GM19324 (cell line): ENCODE data around the gene MRPS18A.
"Not testable (repeated sequence)": the region's sequence is repeated elsewhere in the genome, so short reads cannot be mapped to it uniquely, and the experiment has no call there.

Source experiments
- ATAC-seq: cut with Tn5 transposase; IDR thresholded peaks from one replicate; pipeline ENCODE4 v1.9.1; 2021; ENCODE audit warnings: mild to moderate bottlenecking, moderate library complexity; ENCODE audit not compliant: unreplicated experiment, low FRiP score

MRPS18A gene

DNA sequence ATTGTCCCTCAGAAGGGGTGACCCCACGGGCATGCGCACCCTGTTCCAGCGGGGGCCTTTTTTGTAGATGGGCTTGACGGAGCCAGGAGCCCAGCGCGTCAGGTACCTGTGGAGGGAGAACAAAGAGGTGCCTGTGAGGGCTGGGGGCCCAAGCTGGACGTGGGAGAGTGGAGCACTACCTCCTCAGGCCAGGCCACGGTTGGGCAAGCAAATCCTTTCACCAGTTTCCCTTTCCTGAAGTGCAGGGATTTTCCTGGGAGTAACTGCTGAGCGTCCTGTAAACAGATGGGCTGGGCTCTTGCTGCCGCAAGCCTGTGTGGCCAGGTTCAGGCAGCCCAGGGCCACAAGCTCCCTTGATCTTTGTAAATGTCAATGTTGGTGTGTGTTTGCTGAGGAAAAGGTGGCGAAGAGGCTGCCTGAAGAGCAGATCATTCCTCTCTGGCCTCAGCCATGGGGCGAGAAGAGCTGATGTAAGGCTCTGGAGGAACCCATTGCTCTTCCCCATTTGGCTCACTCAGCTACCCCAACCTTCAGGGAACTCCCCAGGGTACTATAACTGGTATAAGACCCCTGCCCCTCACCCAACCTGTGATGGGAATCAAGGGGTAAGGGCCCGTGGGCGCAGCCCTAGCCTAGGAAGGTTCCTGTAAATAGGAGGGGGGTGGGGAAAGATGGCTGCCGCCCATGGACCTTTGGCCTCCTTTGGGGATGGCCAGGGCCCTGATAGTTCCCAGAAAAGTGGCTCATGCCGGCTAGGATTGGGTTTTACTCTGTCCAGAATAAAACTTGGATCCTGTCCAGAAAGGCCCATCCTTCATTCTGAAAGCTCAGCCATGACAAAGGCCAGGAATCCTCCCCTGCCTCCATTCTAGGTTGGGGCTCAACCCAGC is 15.5 kb downstream of the MRPS18A start:
- no peak for ATAC-seq

DNA sequence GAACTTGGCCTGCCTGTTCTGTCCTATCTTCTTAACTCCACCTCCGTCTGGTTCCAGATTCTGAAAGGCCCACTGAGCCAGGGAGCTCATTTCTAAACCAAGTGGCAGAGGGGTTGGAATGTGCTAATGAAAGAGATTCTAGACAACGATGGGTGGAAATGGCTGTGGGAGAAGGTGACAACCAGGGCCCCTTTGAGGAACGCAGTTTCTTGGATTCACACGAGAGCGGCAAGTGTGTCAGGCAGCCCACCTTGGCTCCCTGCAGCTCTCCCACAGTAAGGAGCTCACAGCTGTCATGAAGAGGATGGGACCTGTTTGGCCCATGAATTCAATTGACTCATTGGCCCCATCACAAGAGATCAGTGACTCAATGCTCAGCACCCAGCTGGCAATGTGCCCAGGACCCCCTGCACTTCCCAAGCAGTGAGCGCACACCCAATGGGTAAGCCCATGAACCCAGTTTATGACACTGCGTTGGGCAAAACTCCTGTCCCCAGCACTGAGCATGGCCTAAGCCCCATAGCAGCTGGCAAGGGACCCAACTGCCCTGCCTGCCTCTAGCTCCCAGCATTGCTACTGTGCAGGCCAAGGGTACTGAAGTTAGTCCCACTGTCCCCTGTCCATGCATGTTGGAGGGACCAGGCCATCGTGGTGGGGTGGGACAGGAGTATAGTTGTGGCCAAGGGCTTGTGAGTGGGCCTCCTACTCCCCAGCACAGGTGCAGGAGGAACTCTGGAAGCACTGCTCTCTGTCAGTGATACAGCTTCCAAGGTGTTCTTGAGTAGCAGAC is 16.4 kb downstream of the MRPS18A start:
- ATAC-seq = no peak

DNA sequence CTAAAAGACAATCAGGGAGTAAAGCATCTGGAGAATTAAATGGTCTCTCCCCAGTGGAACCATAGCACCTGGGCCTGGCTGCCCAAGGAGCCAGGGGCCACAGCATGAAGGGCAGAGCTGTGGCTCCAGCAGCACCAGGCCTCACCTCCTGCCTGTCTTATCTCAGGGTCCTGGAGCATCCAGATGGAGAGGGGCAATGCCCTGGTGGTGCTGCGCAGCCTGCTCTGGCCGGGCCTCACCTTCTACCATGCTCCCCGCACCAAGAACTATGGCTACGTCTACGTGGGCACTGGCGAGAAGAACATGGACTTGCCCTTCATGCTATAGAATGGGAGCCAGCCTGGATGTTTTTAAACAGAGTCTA is 17.0 kb downstream of the MRPS18A start:
- ATAC-seq = no peak

DNA sequence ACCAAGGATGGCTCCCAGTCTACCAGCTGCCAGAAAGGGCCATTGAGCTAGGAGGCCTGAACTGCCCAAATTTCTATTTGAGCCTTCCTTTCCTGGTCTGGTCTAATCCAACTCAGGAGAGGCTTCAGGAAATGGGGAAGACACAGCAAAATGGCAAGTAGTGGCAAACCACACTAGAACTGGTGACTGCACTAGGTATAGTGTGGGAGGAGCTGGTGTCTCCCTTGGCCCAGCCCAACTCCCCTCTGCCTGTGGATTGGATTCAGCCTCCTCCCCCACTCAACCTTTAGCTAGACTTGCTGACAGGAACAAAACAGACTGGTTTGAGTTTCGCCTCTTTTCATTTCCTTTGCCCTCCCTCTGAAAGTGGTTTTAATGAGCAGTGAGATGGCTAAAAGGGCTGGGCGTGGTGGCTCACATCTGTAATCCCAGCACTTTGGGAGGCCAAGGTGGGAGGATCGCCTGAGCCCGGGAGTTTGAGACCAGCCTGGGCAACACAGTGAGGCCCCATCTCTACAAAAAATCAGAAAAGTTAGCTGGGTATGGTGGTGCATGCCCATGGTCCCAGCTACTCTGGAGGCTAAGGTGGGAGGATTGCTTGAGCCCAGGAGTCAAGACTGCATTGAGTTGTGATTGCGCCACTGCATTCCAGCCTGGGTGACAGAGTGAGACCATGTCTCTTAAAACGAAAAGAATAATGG is 17.5 kb downstream of the MRPS18A start:
- ATAC-seq = no peak

DNA sequence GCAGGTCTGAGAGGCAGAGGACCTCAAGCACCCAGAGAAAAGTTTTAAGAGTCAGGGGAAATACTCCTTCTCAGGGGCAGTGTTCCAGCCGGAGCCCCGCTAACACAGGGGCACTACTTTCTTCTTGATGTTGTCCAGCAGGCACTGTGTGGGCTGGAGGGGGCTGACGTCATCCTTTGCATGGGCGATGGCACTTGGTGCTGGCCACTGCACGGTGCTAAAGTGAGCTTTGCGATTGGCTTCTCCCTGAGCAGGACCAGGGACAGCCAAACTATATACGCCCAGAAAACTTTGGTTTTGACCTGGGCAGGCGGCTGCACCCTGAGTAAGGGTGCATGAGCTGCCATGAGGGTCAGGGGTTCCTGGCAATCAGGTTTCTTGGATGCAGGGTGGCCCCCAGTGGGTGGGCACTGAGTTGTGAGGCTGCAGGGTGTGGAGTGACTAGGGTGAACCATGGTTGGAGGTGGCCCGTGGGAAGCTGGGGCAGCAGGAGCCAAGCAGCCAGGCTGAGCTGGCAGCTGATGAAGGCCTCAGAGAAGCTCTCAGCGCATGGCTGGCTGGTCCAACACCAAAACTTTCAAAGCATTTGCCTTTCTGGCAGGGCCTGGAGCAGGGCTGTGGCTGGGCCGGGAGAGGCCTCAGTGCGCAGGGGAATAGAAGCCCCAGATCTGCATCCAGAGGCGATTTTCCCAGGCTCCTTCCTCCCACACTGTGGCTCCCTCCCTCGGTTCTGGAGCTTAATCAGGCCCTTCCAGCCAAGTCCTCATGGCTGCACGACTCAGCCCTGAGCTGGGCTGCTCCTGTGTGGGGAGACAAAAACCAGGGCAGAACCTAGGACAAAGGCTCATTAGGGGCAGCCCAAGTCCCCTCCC is 18.3 kb downstream of the MRPS18A start:
- no peak for ATAC-seq

DNA sequence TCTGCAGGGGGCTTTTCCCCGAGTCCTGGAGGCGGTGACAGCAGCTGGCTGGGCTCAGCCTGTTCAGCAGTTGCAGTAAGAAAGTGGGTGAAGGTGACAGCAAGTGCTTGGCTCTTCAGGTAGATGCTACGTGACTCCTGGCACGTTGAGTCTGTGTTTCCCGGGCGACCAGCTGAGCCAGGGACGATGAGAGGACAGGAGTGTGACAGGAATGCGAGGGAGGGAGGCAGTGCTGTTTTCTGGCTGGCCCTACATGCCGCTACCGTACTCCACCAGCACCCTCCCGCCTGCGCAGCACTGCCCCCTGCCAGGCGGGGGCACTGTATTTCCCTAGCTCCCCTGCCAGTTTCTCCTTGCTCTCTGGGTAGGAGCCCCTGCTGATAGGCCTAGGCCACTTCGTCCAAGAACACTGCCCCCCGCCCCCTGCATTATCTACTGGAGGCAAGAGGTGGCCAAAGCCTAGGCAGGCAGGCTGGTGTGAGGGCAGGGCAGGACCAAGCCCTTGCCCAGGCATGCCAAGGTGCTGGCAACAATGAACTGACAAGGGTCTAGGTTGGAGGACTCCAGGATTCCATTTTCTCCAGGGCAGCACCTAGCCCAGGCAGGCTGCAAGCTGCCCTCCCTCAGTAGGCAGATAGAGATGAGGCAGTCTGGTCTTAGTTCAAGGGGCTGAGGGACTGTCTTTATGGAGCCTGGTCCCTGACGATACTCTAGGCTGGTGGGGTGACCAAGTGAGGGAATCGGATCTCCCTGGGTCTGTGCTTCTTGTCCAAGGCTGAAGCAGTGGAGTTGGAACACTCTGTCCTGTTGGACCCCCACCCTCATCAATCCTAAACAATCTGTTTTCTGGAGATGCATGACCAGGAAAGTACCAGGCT is 19.2 kb downstream of the MRPS18A start:
- ATAC-seq = no peak

DNA sequence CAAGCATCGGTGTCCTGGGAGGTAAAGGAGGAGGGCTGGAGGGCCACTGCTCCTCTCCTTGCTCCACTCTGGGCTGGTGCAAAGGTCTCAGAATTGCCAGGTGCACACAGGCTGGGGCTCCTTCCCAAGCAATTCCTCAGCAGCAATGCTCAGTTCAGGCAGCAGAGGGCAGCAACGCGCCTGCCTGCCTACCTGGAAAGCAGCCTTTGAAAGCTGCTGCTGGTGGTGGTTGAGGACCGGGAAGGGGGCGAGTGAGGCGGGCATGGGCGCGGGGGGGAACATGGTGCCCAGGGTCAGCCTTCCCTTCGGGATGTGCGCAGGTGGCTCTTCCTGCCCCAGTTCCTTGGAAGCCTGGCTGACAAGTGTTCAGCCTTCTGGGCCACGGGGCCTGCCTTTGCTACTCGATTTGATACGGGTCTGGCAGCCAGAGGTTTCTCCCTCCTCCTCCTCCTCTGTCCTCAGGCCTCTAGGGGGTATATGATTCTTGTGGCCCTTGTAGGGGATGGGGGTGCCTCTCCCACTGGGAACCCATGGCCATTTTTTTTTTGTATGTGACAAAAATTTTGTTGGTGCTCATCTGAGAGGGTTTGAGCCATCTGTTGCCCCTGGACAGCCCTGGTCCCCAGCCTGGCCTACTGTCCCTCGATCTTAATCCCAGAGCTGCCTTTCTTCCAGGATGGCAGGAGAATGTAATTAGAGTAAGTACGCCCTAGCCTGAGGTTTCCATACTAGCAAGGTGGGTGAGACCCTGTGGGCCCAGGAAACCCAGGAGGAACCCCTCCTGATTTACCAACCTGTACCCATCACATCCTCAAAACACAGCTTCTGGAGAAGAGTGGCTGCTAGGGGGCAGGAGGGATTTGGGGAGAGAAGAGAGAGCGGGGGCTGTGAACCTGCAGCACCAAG is 20.1 kb downstream of the MRPS18A start:
- no peak for ATAC-seq

DNA sequence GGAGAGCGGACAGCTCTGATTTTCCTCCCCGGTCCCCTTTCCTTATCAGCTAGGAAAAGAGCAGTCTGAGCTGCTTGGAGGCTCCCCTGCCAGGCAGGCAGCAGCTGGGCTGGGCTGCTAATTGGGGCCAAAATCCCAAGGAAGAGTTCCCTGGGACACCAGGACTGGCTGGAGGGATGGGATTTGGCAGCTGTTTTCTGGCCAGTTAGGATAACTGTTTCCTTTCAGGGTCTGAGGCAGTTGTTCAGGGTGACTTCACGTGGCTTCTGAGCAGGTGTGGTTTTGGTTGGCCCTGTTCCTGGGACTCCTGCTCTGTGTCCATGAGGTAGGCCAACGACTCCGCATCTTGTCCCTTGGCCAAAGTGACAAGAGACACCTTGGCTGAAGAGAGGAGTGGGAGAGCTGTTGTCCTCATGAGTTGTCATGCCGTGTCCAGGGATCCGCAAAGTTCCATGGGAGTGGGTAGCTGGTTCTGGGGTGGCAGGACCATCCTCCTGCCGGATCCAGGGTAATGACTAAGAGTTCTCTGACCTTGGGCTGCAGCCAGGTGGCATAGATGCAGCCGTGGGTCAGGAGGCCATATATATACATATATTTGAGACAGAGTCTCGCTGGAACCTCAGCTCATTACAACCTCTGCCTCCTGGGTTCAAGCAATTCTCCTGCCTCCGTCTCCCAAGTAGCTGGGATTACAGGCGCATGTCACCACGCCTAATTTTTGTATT is 21.2 kb downstream of the MRPS18A start:
- no peak for ATAC-seq

DNA sequence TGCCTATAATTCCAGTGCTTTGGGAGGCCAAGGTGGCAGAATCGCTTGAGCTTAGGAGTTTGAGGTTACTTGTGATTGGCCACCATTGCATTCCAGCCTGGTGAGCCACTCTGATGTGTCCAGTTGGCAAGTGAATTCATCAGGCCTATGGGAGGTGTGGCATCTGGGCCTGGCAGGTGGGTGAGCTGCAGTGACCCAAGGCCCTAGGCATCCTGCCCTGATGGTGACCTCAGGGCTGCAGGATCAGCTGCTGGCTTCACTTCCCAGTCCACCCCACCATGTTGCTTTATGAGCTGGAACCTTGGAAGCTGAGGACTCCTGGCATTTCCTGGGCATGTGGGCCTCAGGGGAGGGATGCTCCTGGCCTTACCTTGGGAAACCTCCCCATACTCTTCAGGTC is 22.2 kb downstream of the MRPS18A start:
- ATAC-seq = no peak

DNA sequence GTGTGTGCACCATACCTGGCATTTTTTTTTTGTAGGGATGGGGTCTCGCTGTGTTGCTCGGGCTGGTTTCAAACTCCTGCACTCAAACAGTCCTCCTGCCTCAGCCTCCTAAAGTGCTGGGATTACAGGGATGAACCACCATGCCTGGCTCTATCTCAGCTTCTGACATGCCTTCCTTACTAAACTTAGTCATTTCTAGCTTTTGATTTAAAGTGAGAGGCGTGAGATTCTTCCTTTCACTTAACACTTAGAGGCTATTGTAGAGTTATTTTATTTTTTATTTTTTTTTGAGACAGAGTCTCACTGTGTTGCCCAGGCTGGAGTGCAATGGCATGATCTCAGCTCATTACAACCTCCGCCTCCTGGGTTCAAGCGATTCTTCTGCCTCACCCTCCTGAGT is 24.6 kb downstream of the MRPS18A start:
- ATAC-seq = not testable (repeated sequence)

DNA sequence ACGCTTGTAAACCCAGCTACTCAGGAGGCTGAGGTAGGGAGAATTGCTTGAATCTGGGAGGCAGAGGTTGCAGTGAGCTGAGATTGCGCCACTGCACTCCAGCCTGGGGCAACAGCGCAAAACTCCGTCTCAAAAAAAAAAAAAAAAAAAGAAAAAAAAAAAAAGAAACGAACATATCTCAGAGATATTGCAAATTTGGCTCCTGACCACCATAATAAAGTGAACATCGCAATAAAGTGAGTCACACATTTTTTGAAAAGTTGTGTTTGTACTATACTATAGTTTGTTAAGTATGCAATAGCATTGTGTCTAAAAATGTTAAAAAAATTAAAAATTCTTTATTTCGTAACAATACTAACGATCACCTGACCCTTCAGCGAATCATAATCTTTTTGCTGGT is 29.4 kb downstream of the MRPS18A start:
- no peak for ATAC-seq

DNA sequence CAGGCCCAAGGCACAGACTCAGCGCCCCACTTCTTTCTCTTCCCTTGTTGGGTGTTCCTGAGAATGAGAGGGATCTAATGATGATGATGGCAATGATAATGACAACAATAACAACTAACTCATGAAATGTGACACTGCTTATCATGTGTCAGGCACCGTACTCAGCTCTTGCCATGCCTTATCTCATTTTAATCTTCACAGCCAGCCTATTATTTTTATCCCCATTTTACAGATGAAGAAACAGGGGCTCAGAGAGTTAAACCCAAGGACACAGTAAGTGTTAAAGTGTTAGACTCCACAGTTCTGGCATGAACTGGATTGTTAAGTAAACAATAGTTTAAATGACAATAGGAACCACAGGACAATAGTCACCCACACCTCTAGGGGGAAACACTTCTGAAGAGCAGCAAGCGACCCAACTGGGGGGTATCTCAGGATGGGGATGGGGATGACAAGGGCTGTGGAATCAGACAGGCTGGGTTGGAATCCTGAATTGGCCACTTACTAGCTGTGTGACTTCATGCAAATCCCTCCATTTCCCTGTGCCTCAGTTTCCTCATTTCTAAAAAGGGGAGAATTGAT is 30.3 kb downstream of the MRPS18A start:
- no peak for ATAC-seq

DNA sequence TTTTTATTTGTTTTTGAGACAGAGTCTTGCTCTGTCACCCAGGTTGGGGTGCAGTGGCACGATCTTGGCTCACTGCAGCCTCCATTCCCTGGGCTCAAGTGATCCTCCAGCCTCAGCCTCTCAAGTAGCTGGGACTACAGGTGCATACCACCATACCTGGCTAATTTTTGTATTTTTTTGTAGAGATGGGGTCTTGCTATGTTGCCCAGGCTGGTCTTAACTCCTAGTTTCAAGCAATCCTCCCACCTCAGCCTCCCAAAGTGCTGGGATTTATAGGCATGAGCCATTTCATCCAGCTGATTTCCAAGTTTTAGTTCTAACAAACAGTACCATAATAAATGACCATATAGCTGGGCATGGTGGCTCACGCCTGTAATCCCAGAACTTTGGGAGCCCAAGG is 34.8 kb downstream of the MRPS18A start:
- not testable (repeated sequence) for ATAC-seq

DNA sequence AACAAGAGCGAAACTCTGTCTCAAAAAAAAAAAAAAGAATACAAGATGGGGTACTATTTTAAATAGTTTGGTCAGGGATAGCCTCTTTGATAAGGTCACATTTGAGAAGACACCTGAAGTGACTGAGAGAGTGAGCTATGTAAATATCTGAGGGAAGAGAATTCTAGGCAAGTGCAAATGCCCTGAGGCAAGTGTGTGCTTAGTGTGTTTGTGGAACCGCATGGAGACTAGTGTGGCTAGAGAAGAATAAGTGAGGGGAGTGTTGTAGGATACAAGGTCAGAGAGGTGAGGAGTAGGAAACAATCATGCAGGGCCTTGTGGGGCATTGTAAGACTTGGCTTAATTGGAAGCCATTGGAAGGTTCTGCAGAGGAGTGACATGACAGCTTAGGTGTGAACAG is 39.3 kb downstream of the MRPS18A start:
- no peak for ATAC-seq

DNA sequence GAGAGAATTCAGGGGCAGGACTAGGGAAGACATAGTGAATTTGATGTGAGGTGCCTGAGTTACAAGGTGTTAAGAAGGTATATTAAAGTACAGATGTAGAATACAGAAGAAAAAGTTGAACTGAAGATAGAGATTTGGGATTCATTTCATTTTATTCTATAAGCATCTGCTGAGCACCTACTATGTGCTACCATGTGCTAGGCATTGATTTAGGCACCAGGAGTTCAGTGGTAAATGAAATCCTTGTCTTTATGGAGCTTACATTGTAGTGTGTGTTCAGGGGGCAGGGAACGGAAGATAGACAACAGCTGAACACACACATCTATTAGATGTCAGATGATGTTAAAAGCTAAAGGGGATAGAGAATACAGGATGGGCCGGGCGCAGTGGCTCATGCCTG is 40.0 kb downstream of the MRPS18A start:
- no peak for ATAC-seq

DNA sequence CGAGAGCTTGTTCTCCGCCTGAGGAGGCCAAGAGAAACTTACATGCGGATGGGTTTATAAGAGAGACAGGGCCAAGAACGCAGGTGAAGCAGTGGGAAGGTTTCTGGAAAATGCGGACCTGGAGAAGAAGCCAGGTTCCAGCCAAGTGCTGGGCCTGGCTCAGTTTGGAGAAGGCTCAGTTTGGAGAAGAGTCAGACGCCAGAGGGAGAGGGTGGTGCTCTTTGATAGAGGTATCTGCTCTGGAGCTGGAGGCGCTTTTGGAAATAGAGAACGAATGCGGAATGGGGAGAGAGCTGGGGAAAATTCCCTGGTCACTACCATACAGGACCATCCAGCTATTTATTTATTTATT is 42.0 kb downstream of the MRPS18A start:
- no peak for ATAC-seq

DNA sequence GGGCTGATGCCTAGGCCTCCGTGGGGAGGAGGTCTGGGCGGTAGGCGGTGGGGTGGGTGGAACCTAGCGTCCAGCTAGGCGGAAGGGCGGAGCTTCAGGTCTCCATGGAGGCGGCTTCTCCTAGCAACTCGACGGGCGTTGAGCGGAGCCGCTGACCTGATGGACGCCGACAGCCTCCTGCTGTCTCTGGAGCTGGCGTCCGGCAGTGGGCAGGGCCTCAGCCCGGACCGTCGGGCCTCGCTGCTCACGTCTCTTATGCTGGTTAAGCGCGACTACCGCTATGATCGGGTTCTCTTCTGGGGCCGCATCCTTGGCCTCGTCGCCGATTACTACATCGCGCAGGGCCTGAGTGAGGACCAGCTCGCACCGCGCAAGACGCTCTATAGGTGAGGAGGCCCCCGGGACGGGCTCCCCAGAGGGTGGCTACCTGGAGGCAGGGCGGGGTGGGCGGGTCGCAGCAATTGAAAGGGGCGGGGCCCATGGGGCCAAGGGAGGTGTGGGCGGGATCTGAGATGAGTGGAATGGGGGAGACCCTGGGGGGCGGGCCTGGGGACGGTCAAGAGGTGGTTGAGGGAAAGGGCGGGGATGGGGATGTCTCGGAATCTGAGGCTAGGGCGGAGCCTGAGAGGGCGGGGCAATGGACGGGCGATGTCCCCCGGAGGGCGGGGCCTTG is 42.5 kb downstream of the MRPS18A start, which contains the start of gene RSPH9:
Gene RSPH9, plus strand, starts transcription at position 97 of the 673 bp plus-strand sequence. Its CDS starts 63 bp downstream, at position 160.
- ATAC-seq = peak; percentile 46
